Stimulated activated CD4-positive, alpha-beta T cell treated with anti-CD3 and anti-CD28 coated beads, Interleukin-15, amount 100 ng/mL, for 1 hour (primary cell): Measurements from ENCODE around the gene PDCD4.
A peak's percentile ranks its signal among the peaks of the same experiment; 100 is the strongest.

Experiments
- DNase-seq, 2 donors: peaks; one replicate each; pipeline ENCODE4 v3.0.0-alpha.2; 2020; ENCODE audit warnings: low read depth in 1 of 2, low spot score in 1 of 2

PDCD4 gene

GRCh38 chr10:110871298-110872084 lies at the start of gene PDCD4:
Gene PDCD4, plus strand, starts transcription at chr10:110871928. Its CDS starts 4,100 bp downstream, at chr10:110876028.
- DNase-seq = peak; percentile 84 to 88

DNA sequence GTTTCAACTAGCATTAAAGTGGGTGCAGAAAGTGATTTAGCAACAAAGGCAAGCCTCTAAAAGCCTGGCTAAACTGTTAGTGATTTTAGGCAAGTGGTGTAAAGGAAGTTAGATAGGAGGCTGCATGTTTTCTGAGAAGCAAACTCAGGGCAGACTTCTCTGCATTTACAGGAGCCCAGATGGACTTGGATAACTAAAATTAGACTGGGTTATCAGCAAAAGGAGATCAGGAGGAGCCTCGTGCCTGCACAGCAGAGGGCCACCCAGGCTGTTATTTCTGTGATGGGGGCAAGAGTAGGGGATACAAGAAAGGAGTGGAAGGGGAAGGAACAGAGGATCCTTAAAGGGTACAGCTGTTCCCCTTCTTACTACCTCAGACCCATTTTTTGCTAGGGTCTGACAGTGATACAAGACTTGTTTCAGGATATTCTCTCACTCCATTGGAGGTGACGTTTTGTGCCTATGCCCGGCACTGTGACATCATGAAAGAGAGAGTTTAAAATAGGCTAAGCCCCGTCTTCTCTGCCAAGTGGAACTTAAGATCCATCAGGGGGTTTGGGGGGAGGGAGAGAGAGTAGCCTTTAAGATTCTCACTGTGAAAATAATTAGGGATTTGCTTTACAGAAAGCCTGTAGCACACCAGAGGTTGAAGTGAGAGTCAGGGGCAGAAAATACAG lies 49.6 kb upstream of the PDCD4 start:
- DNase-seq = no peak

DNA sequence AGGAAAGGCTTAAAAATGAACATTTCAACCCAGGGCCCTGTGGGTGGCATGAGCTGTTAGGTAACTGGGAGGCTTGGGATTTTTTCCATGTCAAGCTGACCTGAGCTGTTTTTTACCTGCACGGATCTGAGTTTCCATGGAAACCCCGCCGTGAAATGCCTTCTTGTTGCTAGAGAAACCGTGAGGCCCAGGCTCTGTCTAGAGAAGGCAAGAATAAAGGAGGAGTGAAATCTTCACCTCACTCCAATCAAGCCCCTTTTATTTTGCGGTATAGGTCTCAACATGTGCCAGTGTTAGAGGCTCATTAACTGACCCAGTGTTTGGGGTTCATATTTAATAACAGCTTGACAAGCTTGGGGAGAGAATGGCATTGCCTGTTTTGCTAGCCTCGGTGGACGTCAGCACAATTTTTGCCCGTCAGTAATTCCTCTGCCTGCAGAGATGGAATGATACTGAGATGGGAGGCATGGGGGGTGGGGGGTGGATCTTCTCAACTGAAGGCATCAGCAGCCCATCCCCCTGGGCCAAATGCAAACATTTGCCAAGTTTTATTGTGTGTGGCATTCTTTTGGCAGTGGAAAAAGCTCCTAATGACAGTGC lies 48.9 kb upstream of the PDCD4 start:
- DNase-seq = no peak

GRCh38 chr10:110824152-110824441 lies 47.6 kb upstream of the PDCD4 start:
- no peak for DNase-seq

GRCh38 chr10:110824660-110825059 lies 47.1 kb upstream of the PDCD4 start:
- DNase-seq = no peak

GRCh38 chr10:110825508-110825907 lies 46.2 kb upstream of the PDCD4 start:
- no peak for DNase-seq

- no peak for DNase-seq
Measured at GRCh38 chr10:110827410-110827809, 44.3 kb upstream of the PDCD4 start.

- no peak for DNase-seq
Measured at GRCh38 chr10:110827875-110828274, 43.9 kb upstream of the PDCD4 start.

- DNase-seq = no peak
Measured at GRCh38 chr10:110828525-110828924, 43.2 kb upstream of the PDCD4 start.

- no peak for DNase-seq
Measured at GRCh38 chr10:110829721-110830410, 41.9 kb upstream of the PDCD4 start.

GRCh38 chr10:110833234-110833940 lies 38.3 kb upstream of the PDCD4 start:
- no peak for DNase-seq

DNA sequence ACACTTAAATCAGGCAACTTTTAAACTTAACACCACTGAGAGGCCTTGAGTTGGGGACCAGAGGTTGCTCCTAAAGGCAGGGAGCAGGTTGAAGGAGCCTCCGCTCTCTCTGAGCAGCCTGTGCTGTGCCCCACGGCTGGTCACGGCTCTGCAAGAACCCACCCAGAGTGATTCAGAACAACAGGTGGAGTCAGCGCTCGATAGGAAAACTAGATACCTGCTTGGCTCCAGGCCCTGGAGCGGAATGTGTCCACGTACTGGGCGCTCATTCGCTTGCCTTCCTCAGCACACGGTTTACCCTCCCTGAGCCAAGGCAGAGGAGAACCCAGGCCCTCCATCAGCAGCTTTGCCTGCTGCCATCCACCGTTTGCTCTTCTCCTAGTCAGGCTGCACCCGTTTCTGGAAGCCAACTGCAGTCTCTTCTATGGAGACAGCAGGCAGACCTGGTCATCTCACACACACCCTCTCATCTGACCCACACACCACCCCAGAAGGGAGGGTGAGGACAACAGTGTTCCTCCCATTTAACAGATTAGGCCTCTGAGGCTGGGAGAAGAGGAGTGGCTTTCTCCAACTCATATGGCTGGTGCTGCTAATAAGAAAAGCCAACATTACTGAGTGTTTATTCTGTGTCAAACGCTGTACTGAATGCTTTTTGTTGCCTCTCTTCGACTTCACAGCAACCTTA lies 37.6 kb upstream of the PDCD4 start:
- no peak for DNase-seq

DNA sequence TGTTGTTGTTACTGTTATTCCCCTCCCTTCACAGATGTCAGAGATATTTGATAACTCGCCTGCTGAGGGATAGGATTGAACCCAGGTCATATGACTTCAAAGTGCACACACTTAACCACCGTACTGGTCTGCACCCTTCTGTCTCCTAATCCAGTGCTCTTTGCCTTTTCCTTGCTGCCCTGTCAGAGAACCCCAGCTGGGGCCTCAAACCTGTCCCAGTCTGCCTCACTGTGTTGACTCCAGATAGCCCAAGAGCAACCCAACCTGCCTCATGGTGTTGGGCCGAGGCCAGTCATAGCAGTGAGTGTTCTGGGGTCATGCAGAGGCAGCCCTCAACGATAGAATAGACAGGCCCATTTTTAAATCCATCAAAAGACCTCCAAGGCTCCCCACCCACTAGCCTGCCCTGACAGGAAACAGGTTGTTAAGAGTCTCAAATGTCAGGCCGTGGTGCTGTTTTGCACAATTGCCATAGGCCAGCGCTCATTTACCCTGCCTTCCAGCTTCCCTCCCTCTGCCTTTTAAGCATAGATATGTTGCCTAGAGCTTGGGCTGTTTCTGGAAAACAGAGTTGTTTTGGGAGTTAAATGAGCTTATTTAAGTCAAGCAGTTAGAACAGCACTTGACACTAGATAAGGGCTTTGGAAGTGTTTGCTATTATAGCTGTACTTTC lies 37.0 kb upstream of the PDCD4 start:
- no peak for DNase-seq

- DNase-seq = no peak
Measured at GRCh38 chr10:110835841-110836240, 35.9 kb upstream of the PDCD4 start.

DNA sequence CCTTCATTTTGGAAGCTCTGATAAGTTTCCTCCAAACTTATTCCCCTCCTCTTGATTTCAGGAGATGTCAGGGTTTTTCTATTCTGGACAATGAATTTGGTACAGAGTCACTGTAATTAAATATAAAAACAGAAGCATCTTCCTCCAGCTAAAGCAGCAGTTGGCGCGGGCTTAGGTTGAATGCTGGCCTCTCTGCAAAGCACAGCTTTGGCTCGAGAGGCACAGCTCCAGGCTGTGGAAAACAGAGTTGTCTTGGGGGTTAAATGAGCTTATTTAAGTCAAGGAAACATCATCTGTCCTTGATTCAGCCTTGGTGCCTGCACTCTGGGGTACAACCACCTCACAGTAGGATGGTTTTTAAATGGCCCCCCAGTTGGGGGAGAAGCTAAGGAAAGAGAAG lies 35.0 kb upstream of the PDCD4 start:
- DNase-seq = no peak

GRCh38 chr10:110837418-110838171 lies 34.1 kb upstream of the PDCD4 start:
- no peak for DNase-seq

DNA sequence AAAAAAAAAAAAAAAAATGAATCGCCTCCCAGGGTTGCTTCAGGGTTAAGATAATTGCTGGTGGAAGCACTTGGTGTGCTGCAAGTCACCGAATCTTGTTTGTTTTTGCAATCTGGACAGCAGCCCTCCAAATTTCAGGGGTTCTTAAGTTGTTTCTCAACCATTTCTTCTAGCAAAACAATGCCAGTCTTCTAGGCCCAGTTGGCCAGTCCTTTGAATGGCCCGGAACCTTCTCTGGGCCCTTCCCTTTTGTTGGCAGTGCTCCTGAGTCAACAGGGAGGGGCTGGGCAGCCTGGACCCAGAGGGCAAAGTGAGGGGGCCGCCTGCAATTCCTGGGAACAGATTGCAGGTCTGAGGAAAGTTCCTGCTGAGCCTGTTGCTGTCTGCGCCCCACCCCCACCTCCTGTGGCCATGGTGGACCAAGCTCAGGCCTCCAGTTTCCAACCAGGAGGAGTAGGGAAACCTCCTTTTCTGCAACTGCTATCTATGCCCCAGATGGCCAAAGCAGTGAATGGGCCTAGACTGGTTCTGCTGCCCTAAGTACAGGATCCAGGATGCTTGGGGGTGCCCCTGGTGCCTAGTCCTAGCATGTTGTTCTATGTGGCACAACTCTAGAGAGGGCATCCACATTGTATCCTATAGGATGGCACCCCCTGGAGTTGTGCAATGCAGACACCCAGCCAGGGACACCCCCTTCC lies 31.4 kb upstream of the PDCD4 start:
- no peak for DNase-seq

DNA sequence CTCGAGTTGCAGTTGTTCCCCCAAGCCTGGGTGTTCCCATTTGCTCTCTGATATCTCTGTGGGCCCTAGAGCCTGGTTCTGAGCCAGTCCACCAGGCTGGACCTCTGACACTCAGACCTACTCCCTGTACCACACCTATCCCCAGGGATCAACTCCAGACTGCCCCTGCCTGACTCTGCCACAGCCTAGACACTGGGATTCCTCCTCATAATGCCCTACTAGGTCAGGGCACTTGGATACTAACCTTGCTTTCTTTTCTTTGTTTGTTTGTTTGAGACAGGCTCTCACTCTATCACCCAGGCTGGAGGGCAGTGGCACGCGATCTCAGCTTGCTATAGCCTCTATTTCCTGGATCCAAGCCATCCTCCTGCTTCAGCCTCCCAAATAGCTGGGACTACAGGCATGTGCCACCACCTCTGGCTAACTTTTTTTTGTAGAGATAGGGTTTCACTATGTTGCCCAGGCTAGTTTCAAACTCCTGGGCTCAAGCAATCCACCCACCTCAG lies 30.8 kb upstream of the PDCD4 start:
- DNase-seq = no peak
